ENCODE results near the gene PDGFD. TPM values are rescaled to one million over a fixed set of nuclear protein-coding genes. Genes with fewer than 3 reads are reported as not detected.

PDGFD gene
- total RNA-seq, 1 donor from 2014 or later: 37.1 TPM

DNA sequence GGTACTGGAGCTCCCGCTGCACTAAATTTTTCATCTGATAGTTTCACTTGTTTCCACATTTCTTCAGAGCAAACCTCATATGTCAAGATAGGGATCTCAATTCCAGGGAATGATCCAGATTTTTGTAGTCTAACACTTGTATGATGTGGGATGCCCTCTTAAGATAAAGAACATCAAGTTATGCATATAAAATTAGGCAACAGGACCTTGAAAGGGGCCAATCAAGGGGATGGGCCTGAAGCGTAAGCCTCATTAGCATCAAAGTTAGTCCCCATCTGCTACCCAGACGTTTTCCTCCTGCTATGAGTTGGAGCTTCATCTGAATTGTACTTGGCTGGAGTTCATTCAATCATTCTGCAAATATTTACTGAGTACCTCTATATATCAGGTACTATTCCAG, 17.5 kb downstream of the PDGFD start:
- DNase-seq (ENCODE audit: low spot score): no peak

DNA sequence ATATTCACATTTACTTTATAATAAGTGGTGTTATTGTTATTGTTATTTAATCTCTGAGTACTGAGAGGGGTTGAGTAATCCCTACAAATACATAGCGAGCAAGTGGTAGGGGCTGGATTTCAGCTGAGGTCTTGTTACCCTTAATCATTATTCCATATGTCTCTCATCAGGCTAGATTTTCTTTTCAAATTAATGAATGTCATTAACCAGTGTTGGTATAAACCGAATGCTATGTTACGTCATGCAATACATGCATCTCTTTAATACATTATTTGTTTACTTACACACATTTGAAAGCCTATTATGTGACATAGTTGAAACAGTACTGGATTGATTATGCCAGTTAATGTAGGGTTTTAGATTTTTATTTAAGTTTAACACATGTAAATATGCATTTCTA, 18.9 kb downstream of the PDGFD start:
- DNase-seq (ENCODE audit: low spot score): no peak

DNA sequence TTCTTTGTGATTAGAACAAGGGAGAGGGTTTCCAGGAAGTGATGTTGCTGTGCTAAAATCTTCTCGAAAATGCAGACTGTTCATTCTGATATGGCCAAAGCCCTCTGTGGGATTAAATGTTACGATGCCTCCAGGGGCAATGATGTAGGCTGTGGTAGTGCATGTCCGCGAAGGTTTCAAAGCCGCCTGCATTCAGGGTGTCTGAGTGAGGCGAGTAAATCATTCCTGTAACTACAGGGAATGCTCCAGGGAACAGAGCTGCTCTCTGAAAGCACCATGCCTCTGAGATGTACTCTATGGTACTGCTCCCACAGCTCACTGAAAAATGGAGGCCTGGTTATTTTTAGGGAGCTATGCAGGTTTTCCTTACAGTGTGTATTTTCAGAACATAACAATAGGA, 21.2 kb downstream of the PDGFD start:
- DNase-seq (ENCODE audit: low spot score): no peak

DNA sequence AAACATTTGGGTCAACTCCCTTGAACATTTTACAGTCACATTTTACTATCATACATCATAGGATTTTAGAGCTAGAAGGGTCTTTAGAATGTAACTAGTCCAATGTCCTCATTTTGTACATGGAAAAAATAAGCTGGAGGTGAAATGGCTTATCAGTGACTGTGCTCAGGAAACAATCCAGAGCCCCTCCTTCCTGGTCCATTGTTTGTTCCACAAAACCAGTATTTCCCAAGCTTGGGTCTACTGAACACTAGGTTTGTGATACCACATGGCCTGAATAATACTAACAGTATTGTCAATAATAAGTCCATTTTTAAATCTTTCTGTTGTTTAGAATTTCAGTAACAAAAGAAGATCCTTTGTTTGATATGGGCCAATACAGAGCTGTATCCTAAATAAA, 27.1 kb downstream of the PDGFD start:
- DNase-seq (ENCODE audit: low spot score): no peak

DNA sequence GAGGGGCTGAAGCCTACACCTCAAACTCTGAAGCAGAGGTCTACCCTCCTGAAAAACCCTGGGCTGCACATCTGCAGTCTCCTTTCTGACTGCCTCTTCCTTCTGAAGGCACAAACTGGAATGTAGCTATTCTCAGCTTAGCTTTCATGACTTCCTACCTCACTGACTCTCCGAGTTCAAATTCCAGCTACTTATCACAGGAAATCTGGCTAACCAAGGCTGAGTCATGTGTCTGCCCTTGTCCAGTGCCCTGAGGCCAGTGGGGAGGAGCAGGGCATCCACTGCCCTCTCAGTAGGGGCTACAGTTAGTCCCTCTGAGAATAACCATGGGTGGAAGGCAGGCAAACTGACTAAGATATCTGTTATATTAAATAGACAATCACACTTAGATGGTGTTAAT, 29.2 kb downstream of the PDGFD start:
- no peak for DNase-seq (ENCODE audit: low spot score)

DNA sequence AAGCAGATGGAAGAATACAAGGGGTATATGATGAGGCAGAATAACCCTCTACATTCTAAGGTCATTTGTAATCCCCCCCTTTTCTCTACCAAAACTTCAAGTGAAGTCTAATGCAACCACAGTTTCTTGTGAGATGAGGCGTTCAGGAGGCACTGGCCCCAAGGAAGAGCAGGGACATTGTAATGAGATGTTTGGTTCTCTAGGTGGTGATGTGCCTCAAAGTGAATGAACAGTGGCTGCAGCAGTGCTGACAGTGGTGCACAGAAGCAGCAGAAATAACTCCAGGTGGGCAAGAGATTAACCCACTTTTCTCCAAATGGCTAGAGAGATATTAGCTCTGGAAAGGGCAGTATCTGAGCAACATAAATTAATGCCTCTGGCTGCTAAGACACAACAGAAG, 33.8 kb downstream of the PDGFD start:
- DNase-seq (ENCODE audit: low spot score): no peak

DNA sequence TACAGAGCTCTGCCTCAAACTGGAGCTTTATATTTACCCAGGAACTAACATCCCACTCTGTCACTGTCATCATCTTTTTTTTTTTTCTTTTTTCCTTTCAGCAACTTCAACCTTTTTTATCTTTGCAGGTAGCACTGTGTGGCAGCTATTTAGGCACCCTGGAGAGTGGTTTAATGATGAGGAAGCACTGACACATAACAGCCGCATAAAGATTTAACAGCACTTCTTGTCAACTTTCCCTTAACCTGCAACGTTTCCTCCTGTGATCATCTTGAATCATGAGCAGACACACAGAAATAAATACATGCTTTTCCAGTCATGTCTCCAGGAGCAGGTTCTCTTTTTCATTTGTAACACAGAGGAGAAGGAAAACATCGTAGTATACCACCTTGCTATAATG, 34.8 kb downstream of the PDGFD start:
- no peak for DNase-seq (ENCODE audit: low spot score)

DNA sequence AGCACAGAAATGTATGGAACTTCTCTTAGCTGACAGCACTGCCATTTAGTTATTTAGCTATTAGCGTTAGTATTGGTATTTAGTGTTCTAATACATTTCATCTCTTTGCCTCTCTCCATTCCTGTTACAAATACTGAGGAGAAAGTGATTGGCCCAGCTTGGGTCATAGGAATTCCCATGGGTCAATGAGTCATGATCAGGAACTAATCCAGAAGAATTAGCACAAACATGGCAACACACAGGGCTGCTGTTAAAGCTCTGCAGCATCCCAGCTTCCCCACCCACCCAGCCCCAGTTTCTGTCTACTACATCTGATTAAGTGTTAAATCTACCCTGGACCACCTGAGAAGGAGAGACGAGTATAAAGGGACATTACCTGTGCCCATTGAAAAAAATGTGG, 36.1 kb downstream of the PDGFD start:
- DNase-seq (ENCODE audit: low spot score): no peak

DNA sequence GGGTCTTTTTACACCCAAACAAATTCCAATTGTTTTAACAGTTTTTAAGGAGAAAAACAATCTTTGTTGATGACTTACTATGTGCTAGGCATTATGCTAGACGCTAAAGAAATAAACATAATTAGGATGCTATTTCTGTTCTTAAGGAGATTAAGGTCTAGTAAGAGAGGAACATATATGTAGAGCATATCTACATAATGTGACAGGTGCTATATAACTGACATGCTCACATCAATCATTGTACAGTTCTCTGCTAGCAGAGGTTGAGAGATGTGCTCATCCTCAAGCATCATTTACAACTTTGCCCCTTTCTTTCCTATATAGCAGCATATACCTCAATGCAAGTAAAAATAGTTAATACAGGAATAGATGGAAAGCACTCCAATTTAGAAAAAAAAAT, 37.5 kb downstream of the PDGFD start:
- DNase-seq (ENCODE audit: low spot score): no peak

DNA sequence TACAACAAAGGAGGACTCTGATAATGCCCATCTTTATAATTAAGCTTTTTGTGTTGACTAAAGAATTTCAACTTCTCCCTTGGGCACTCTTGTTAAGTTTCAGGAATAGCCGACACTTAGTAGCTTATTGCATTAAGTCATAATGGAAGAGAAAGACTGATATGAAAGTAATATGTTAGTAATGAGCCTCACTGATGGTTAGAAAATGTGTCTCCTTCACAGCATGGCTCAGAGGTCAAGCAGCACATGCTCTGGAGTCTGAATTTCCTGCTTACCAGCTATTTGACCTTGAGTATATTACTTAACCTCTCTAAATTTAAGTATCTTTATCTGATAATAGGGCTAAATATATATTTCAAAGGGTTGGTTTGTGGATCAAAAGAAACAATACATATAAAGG, 39.0 kb downstream of the PDGFD start:
- no peak for DNase-seq (ENCODE audit: low spot score)

DNA sequence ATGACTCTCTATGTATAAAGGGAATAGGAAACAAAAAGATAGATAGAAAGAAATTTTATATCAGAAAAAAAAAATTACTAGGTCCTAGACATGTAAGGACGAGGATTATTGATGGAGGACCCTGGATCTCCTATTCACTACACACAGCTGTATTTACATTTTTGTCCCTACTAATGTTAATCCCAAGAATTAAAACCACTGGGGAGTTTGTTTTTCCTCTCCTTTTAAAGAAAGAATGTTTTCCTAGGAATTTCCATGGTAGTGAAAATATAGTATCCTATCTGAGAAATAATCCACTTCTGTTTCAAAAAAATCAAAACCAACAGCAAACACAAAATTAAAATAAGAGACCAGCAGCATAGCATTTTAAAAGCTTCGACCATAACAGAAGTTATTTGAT, 41.1 kb downstream of the PDGFD start:
- DNase-seq (ENCODE audit: low spot score): no peak

DNA sequence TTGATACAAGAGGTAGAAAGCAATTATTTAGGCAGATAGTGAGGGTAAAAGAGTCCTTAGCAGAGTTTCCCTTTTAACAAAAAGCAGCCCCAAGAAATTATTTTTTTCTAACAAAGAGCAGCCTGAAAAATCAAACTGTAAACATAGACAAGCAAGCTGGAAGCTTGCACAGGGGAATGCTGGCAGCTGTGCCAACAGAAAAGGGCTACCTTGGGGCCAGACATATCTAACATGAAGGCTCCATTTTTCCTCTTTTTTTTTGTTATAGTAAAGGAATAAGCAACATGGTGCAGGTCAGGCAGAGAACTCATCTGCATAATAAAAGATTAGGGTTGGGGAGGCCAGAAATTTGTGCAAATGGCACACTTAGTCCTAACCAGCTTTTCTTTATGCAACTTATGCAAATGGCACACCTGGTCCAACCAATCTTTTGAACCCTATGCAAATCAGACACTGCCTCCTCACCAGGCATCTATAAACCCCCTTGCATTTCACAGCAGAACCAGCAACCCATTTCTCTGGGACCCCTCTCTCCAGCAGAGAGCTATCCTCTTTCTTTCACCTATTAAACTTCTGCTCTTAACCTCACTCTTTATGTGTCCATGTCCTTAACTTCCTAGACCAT, 41.8 kb downstream of the PDGFD start:
- DNase-seq (ENCODE audit: low spot score): no peak

DNA sequence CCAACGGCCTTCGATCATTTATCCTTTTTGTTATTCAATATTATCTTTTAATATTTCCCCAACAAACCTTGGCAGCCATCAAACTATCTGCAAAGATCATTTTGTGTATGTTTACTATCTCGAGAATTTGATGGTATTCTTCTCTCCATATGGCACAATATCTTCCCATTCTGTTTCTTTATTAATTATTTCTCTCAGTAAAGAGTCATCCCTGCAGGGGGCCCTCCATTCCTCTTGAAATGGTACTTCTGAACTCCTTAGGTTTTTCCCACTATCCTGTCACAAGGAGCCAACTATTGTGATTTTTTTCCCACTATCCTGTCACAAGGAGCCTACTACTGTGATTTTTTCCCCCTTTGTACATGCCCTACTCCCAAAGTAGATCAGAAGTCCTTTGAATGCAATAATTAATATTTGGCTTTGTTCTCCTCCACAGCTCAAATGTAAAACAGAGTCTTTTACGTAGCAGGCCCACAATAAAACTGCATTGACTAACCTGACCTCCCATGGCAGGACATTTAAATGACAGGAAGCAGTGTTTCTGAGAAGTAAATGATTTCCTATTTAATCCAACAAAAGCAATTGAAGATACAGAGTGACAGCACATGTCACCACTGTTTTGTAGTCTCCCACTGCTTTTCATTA, 43.3 kb downstream of the PDGFD start:
- DNase-seq (ENCODE audit: low spot score): no peak

DNA sequence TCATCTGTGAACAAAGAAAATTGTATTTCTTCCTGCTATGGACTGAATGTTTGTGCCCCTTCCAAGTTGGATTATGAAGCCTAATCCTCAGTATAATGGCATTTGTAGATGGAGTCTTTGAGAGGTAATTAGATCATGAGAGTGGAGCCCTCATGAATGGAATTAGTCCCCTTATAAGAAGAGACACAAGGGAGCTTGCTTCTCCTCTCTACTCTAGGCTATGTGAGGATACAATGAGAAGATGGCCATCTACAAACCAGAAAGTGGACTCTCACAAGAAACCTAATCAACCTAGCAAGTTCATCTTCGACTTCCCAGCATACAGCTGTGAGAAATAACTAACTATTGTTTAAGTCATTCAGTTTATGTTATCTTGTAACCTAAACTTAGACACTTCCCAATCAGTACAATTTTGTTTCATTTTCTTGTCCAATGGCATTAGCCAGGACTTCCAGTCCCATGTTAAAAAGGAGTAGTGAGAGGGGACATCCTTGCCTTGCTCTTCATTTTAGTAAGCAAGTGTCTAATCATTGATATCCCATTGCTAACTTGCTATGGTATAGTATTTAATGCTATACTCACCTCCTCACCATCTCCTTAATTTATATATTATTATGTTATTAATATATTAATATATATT, 45.7 kb downstream of the PDGFD start:
- no peak for DNase-seq (ENCODE audit: low spot score)

DNA sequence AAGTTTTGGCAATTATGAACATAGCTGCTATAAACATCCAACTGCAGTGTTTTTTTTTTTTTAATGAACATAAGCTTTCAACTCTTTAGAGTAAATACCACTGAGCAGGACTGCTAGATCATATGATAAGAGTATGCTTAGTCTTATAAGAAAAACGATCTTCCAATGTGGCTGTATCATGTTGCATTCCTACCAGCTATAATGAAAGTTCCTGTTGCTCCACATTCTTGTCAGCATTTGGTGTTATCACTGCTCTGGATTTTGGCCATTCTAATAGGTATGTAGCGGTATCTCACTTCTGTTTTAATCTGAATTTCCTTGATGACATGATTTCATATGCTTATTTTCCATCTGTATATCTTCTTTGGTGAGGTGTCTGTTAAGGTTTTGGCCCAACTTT, 50.4 kb downstream of the PDGFD start:
- DNase-seq (ENCODE audit: low spot score): no peak

DNA sequence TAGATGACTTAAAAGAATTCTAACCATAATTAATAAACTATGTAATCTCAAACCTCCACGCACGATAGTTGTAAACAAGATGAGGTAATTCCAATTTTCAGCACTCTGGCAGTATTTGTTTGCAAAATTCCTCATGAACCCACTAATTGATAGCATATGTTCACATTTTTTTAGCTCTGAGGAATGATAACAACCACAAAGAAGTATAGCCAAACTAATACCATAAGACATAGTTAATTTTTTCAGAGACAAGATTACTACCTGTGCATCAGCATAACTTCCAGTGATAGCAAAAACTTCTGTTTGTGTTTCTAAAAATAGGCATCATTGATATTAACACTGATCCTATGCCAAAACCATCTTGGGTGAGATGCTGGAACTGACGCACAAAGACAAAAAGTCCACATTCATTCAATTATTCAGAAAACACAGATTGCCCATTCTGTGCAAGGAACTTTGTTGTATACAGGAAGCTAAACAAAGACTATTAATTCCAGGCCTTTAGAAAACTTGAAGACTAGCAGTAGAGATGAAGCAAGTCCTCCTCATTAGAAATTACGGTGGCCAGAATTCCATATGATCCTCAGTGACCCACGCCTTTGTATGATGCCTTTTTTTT, 57.7 kb downstream of the PDGFD start:
- no peak for DNase-seq (ENCODE audit: low spot score)

DNA sequence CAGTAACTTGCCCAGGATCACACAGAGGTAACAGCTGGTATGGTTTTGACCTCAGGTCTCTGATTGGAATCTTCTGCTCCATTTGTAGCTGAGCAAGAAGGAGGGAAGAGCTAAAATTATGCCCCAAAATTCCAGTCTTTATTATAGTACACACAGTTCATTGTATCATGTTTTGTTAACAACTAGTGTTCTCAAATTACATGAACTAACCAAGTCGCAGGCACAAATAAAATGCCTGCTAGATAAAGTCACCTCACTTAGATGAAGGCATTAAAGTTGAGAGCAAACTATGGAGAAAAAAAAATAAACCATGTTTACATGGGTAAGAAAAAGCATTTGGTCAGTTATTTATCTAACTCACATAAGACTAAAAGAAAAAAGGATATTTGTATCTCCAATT, 58.8 kb downstream of the PDGFD start:
- DNase-seq (ENCODE audit: low spot score): no peak

DNA sequence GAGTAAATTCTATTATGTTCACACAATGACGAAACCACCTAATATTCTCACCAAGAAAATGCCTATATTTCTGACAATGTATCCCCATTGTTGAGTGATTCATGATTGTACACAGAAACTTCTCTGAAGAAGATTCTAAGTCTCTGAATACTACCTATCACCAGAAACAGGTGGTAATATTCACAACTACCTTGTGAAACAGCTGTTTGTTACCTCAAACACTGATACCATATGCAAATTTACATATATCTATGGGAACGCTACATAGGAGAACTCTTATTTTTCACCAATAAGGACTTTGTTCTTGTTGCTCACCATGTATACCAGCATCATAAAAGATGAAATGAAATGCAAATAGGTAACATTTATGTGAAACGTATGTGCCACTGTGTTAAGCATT, 59.3 kb downstream of the PDGFD start:
- DNase-seq (ENCODE audit: low spot score): no peak

DNA sequence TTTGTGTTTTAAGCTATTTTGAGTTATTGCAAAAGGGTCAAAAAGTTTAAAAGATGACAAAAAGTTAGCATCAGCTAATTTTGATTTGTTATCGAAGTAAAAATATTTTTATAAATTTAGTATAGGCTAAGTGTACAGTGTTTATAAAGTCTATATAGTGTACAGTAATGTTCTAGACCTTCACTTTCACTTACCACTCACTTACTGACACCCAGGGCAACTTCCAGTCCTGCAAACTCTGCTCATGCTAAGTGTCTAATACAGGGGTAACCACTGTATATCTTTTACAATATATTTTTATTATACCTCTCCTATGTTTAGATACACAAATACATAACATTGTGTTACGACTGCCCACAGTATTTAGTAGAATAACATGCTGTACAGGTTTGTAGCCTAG, 59.7 kb downstream of the PDGFD start:
- DNase-seq (ENCODE audit: low spot score): no peak

DNA sequence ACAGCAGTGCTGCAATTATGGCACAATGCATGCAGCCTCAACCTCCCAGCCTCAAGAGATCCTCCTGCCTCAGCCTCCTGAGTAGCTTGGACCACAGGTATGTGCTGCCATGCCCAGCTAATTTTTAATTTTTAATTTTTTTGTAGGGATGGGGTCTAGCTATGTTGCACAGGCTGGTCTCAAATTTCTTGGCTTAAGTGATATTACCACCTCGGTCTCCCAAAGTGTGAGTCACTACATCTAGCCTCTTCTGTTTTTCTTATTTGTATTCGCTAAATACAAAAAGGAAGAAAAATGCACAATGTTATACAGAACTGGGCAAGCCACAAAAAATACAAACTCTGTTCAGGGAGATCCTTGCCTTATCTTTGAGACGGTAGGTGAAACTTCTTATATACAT, 65.4 kb downstream of the PDGFD start:
- DNase-seq (ENCODE audit: low spot score): no peak

DNA sequence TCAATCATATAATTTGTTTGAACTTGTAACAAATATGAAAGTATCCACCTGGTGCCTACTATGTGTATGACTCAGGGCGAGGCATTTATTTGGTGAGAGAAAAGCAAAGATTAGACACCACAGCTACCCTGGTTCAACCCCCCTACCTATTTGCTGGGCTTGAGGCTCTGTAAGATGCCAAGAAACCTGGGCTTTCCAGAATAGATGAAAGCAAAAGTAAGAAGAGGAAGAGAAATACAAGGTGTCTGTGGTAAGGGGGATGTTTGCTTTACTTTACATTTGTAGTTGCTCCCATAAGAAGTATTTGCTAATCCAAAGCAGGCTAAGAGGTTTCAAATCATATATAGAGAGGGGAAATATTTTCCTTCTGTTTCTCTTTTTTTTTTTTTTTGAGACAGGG, 65.8 kb downstream of the PDGFD start:
- DNase-seq (ENCODE audit: low spot score): no peak

DNA sequence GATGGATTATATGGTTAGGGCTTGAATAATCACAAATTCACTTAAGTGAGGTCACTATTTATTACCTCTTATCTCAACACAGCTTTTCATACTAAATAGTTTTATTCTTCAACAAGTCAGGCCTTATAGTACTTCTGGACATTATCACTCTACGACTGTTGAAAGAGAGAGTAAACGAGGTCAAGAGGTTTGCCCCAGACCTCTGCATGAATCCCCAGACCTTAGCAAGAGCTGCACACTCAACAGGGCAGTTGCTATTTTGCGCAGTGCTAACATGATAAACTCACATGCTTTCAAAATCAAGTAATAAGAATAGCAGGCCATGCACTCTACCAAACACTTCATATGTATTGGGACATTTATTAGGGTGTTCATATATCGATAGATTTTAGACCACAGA, 67.0 kb downstream of the PDGFD start:
- DNase-seq (ENCODE audit: low spot score): no peak

DNA sequence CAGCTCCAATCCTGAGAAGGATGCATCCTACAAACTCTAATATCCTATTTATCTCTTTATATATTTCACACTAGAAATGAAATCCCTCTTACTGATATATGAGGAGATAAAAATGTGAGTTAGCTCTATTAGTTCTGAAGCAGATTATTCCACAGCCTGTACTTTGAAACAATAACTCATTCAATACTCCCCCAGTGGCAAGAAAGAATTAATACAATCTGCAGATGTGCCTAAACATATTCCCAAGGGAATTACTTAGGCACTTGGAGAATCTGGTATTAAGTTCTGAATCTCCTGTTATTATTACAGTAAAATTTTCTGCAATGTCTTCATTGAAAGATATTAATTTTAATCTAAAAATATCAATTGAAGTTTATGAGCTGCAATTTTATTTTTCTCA, 68.2 kb downstream of the PDGFD start:
- DNase-seq (ENCODE audit: low spot score): no peak

Data from mesenteric fat pad (tissue), 1 donor.